Islet precursor cell (in vitro differentiated cells): ENCODE measurements around the gene POP5.
"Not testable (repeated sequence)": the region's sequence is repeated elsewhere in the genome, so short reads cannot be mapped to it uniquely, and the experiment has no call there.

ENCODE experiments used
- DNase-seq: peaks from one replicate; pipeline ENCODE4 v3.0.0-alpha.2; 2018

POP5 gene

GRCh38 chr12:120536064-120536791 is 45.0 kb downstream of the POP5 start:
- DNase-seq, result no peak

GRCh38 chr12:120534703-120535655 is 46.2 kb downstream of the POP5 start:
- DNase-seq, result peak; percentile 81

GRCh38 chr12:120534203-120534702 is 46.9 kb downstream of the POP5 start, which contains the start of gene RNF10:
Gene RNF10, plus strand, starts transcription at chr12:120534356. Its CDS starts 456 bp downstream, at chr12:120534812.
- DNase-seq, result peak; percentile 88

- no peak for DNase-seq
These were observed 48.4 kb downstream of the POP5 start for GRCh38 chr12:120532701-120533238.

- not testable (repeated sequence) for DNase-seq
These were observed 50.8 kb downstream of the POP5 start for GRCh38 chr12:120530418-120530761.

GRCh38 chr12:120529641-120530417 is 51.4 kb downstream of the POP5 start:
- DNase-seq, result peak; percentile 84

- DNase-seq, result peak; percentile 95
These were observed 52.2 kb downstream of the POP5 start, which contains the start of gene COQ5 for GRCh38 chr12:120528861-120529525. Gene COQ5, minus strand, starts transcription at chr12:120529158. Its CDS starts 17 bp downstream, at chr12:120529141.
